ENCODE data around the gene TSC2. TPM values are rescaled to one million over a fixed set of nuclear protein-coding genes. Genes with fewer than 3 reads are reported as not detected.
A peak's percentile ranks its signal among the peaks of the same experiment; 100 is the strongest.

Gene TSC2
- total RNA-seq, 1 experiment from 2014 or later = 59.3 TPM

GRCh38 chr16:2090777-2091546 is 43.2 kb downstream of the TSC2 start:
- no peak for TF ChIP-seq EZH2phosphoT487 (IDR thresholded peaks at IDR 0.05; ENCODE audit: borderline replicate concordance, low read length)
- peak; percentile 55 for TF ChIP-seq CTCF (conservative IDR thresholded peaks at IDR 0.05; ENCODE audit: low read depth, low read length)
- no peak for TF ChIP-seq EZH2 (IDR thresholded peaks at IDR 0.05; ENCODE audit: low read length, unreplicated experiment)
- Histone ChIP-seq H3K4me1 (ENCODE audit: insufficient read depth, low read length) (peaks cover 8% of the 10 kb centered on the region), H3K9me3 (ENCODE audit: low read length) (no peaks in the 10 kb centered on the region), H3K9me2 (replicated peaks; ENCODE audit: low read length) (no peaks in the 10 kb centered on the region), H3F3A (ENCODE audit: low read length, unreplicated experiment) (no peaks in the 10 kb centered on the region), H3K9ac (ENCODE audit: low read length) (peak overlapping the region; percentile 40), H3K79me2 (ENCODE audit: low read length) (no peaks in the 10 kb centered on the region), H4K20me1 (ENCODE audit: low read length) (no peaks in the 10 kb centered on the region), H3K4me3 (ENCODE audit: low read length) (peak overlapping the region; percentile 48), H3K27ac (ENCODE audit: low read length) (no peak overlapping the region), H2AFZ (ENCODE audit: low read length) (no peak overlapping the region), H3K4me2 (ENCODE audit: low read length) (peak overlapping the region; percentile 77), H3K36me3 (ENCODE audit: low read depth, low read length) (no peaks in the 10 kb centered on the region), H3K27me3 (ENCODE audit: low read length) (no peaks in the 10 kb centered on the region)
- peak; percentile 84 for DNase-seq
- intact Hi-C loops (cut with micrococcal nuclease) = no loop called here
- POLR2A ChIA-PET (ENCODE audit: unreplicated experiment) = interaction anchor here (0.6 kb wide), 1 partner anchor 52 kb away, joined by 4 read pairs; no protein-coding TSS in a partner anchor
- peak; percentile 87 for ATAC-seq
- BruUV-seq (replicated peaks) = no TSS peak
- CTCF ChIA-PET = interaction anchor here (0.6 to 0.8 kb wide), 3 partner anchors 45 to 68 kb away, joined by 3 to 15 read pairs (median 5); partner anchors contain the start of gene PKD1

- H3K36me3 ChIP-seq (ENCODE audit: low read depth, low read length) = no peaks in the 10 kb centered on the region
- H2AFZ ChIP-seq (ENCODE audit: low read length) = no peak overlapping the region
- peak overlapping the region; percentile 77 for H3K4me2 ChIP-seq (ENCODE audit: low read length)
- no peaks in the 10 kb centered on the region for H3K79me2 ChIP-seq (ENCODE audit: low read length)
- no peaks in the 10 kb centered on the region for H4K20me1 ChIP-seq (ENCODE audit: low read length)
- DNase-seq (no peak), ATAC-seq (no peak)
- no peaks in the 10 kb centered on the region for H3F3A ChIP-seq (ENCODE audit: low read length, unreplicated experiment)
- intact Hi-C loops (cut with micrococcal nuclease) = no loop called here
- no peaks in the 10 kb centered on the region for H3K27me3 ChIP-seq (ENCODE audit: low read length)
- H3K4me3 ChIP-seq (ENCODE audit: low read length) = peak overlapping the region; percentile 48; the same call in 1 of the 2 replicates
- no peak for TF ChIP-seq EZH2phosphoT487 (IDR thresholded peaks at IDR 0.05; ENCODE audit: borderline replicate concordance, low read length)
- no peak for TF ChIP-seq EZH2 (IDR thresholded peaks at IDR 0.05; ENCODE audit: low read length, unreplicated experiment)
- ChIA-PET POLR2A (ENCODE audit: unreplicated experiment) (no interaction called here), CTCF (interaction anchor here (0.8 kb wide), 1 partner anchor 49 kb away, joined by 5 read pairs; no protein-coding TSS in a partner anchor)
- H3K9ac ChIP-seq (ENCODE audit: low read length) = peak overlapping the region; percentile 40
- H3K27ac ChIP-seq (ENCODE audit: low read length) = no peak overlapping the region
- no TSS peak for BruUV-seq (replicated peaks)
- H3K4me1 ChIP-seq (ENCODE audit: insufficient read depth, low read length) = peaks cover 8% of the 10 kb centered on the region
- H3K9me2 ChIP-seq (replicated peaks; ENCODE audit: low read length) = no peaks in the 10 kb centered on the region
- H3K9me3 ChIP-seq (ENCODE audit: low read length) = no peaks in the 10 kb centered on the region
Observed at GRCh38 chr16:2091547-2092255, 43.9 kb downstream of the TSC2 start.

- Histone ChIP-seq H3K4me3 (ENCODE audit: low read length) (no peak overlapping the region), H2AFZ (ENCODE audit: low read length) (no peak overlapping the region), H3K9ac (ENCODE audit: low read length) (no peak overlapping the region), H3K4me2 (ENCODE audit: low read length) (no peak overlapping the region), H3K79me2 (ENCODE audit: low read length) (no peaks in the 10 kb centered on the region), H3K9me3 (ENCODE audit: low read length) (no peaks in the 10 kb centered on the region), H4K20me1 (ENCODE audit: low read length) (no peaks in the 10 kb centered on the region), H3K4me1 (ENCODE audit: insufficient read depth, low read length) (peaks cover 8% of the 10 kb centered on the region), H3K36me3 (ENCODE audit: low read depth, low read length) (no peaks in the 10 kb centered on the region), H3F3A (ENCODE audit: low read length, unreplicated experiment) (no peaks in the 10 kb centered on the region), H3K27ac (ENCODE audit: low read length) (no peak overlapping the region), H3K9me2 (replicated peaks; ENCODE audit: low read length) (no peaks in the 10 kb centered on the region), H3K27me3 (ENCODE audit: low read length) (no peaks in the 10 kb centered on the region)
- no peak for TF ChIP-seq CTCF (conservative IDR thresholded peaks at IDR 0.05; ENCODE audit: low read depth, low read length)
- TF ChIP-seq EZH2 (IDR thresholded peaks at IDR 0.05; ENCODE audit: low read length, unreplicated experiment) = no peak
- no peak for TF ChIP-seq EZH2phosphoT487 (IDR thresholded peaks at IDR 0.05; ENCODE audit: borderline replicate concordance, low read length)
- POLR2A ChIA-PET (ENCODE audit: unreplicated experiment) = no interaction called here
- DNase-seq (no peak), ATAC-seq (no peak)
- intact Hi-C loops (cut with micrococcal nuclease) = no loop called here
- CTCF ChIA-PET = no interaction called here
- no TSS peak for BruUV-seq (replicated peaks)
Observed at GRCh38 chr16:2092256-2092620, 44.5 kb downstream of the TSC2 start.

Measured in PC-3 (cell line).